Measurements from ENCODE around the gene DPH7. TPM values are rescaled to one million over a fixed set of nuclear protein-coding genes. Genes with fewer than 3 reads are reported as not detected.

DPH7 gene
- total RNA-seq, 4 donors from 2014 or later: 17.6 to 43.6 (median 27.8) TPM

GRCh38 chr9:137620581-137620980 is 41.9 kb upstream of the DPH7 start:
- TF ChIP-seq POLR2AphosphoS5 (IDR thresholded peaks at IDR 0.05) (no peak), EP300 (IDR thresholded peaks at IDR 0.05) (no peak), POLR2A (IDR thresholded peaks at IDR 0.05) (no peak), CTCF (IDR thresholded peaks at IDR 0.05) (no peak)
- no peak for ATAC-seq
- H3K4me3 ChIP-seq: no peak overlapping the region
- peaks cover 0 to 14% of the 10 kb centered on the region in 2 donors for H3K36me3 ChIP-seq
- WGBS, 2 donors (ENCODE audit: low coverage in 1 of 2): 70% methylated on average over 6 of the region's 7 CpGs; no CpG with 5 or more reads in 1 of the 2 donors
- no peaks in the 10 kb centered on the region for H3K9me3 ChIP-seq
- no peaks in the 10 kb centered on the region for H3K27me3 ChIP-seq
- peak overlapping the region in 2 of 4 donors; percentile 46 to 90 for H3K27ac ChIP-seq
- peaks cover 8 to 80% (median 35%) of the 10 kb centered on the region in 3 donors for H3K4me1 ChIP-seq

- peak overlapping the region; percentile 72 to 95 for H3K4me3 ChIP-seq
- H3K9me3 ChIP-seq: no peaks in the 10 kb centered on the region
- WGBS, 2 donors (ENCODE audit: low coverage in 1 of 2): 38 to 48% methylated on average over 4 of the region's 4 CpGs
- no peak for TF ChIP-seq CTCF (IDR thresholded peaks at IDR 0.05)
- no peak for TF ChIP-seq POLR2A (IDR thresholded peaks at IDR 0.05)
- no peak for TF ChIP-seq EP300 (IDR thresholded peaks at IDR 0.05)
- no peak for TF ChIP-seq POLR2AphosphoS5 (IDR thresholded peaks at IDR 0.05)
- H3K36me3 ChIP-seq: peaks cover 0 to 19% of the 10 kb centered on the region in 2 donors
- peaks cover 8 to 74% (median 35%) of the 10 kb centered on the region in 3 donors for H3K4me1 ChIP-seq
- H3K27me3 ChIP-seq: no peaks in the 10 kb centered on the region
- H3K27ac ChIP-seq: peak overlapping the region in 3 of 4 donors; percentile 88 to 96 (median 90)
- no peak for ATAC-seq
Observed at GRCh38 chr9:137620048-137620405, 41.3 kb upstream of the DPH7 start.

- peak overlapping the region; percentile 72 to 95 for H3K4me3 ChIP-seq
- H3K27me3 ChIP-seq: no peaks in the 10 kb centered on the region
- TF ChIP-seq EP300 (IDR thresholded peaks at IDR 0.05) (no peak), POLR2AphosphoS5 (IDR thresholded peaks at IDR 0.05) (no peak)
- no peaks in the 10 kb centered on the region for H3K9me3 ChIP-seq
- 1 to 2% methylated on average over 6 to 13 of the region's 58 CpGs for WGBS, 2 donors (ENCODE audit: low coverage in 1 of 2)
- peaks cover 8 to 69% (median 35%) of the 10 kb centered on the region in 3 donors for H3K4me1 ChIP-seq
- ATAC-seq: peak; percentile 16
- H3K36me3 ChIP-seq: peaks cover 0 to 25% of the 10 kb centered on the region in 2 donors
- H3K27ac ChIP-seq: peak overlapping the region; percentile 52 to 96 (median 89)
Observed at GRCh38 chr9:137619240-137620047, 40.7 kb upstream of the DPH7 start.

GRCh38 chr9:137618105-137619067 is 39.7 kb upstream of the DPH7 start, which contains the start of gene EHMT1:
Gene EHMT1 (plus strand): TSS chr9:137619005. CDS start chr9:137619029, 24 bp downstream.
- WGBS, 2 donors (ENCODE audit: low coverage in 1 of 2): 0% methylated on average over 3 to 11 of the region's 94 CpGs
- peak; percentile 61 to 62 for TF ChIP-seq POLR2A (IDR thresholded peaks at IDR 0.05)
- no peak for TF ChIP-seq CTCF (IDR thresholded peaks at IDR 0.05)
- TF ChIP-seq POLR2AphosphoS5 (IDR thresholded peaks at IDR 0.05): peak; percentile 67
- H3K4me3 ChIP-seq: peak within 1 kb of the TSS; percentile 73 to 95
- H3K4me1 ChIP-seq: peaks cover 8 to 61% (median 35%) of the 10 kb centered on the region in 3 donors
- H3K36me3 ChIP-seq: peaks cover 0 to 36% of the 10 kb centered on the region in 2 donors
- ATAC-seq: peak; percentile 96
- no peaks in the 10 kb centered on the region for H3K9me3 ChIP-seq
- H3K27ac ChIP-seq: peak within 1 kb of the TSS; percentile 73 to 96 (median 93)
- H3K27me3 ChIP-seq: no peaks in the 10 kb centered on the region

- H3K4me3 ChIP-seq: no peak overlapping the region
- H3K27ac ChIP-seq: no peak overlapping the region
- no peak for ATAC-seq
- TF ChIP-seq POLR2A (IDR thresholded peaks at IDR 0.05) (no peak), CTCF (IDR thresholded peaks at IDR 0.05) (no peak), POLR2AphosphoS5 (IDR thresholded peaks at IDR 0.05) (no peak), EP300 (IDR thresholded peaks at IDR 0.05) (no peak)
- peaks cover 0 to 39% of the 10 kb centered on the region in 2 donors for H3K36me3 ChIP-seq
- peaks cover 4 to 50% (median 29%) of the 10 kb centered on the region in 3 donors for H3K4me1 ChIP-seq
- no peaks in the 10 kb centered on the region for H3K9me3 ChIP-seq
- no peaks in the 10 kb centered on the region for H3K27me3 ChIP-seq
- WGBS, 2 donors (ENCODE audit: low coverage in 1 of 2): no CpG with 5 or more reads among the region's 19 CpGs
Observed at GRCh38 chr9:137615387-137615871, 36.7 kb upstream of the DPH7 start.

Data from gastroesophageal sphincter (tissue), 4 donors.